ENCODE results near the gene RDH16.

The RDH16 gene, protein sequence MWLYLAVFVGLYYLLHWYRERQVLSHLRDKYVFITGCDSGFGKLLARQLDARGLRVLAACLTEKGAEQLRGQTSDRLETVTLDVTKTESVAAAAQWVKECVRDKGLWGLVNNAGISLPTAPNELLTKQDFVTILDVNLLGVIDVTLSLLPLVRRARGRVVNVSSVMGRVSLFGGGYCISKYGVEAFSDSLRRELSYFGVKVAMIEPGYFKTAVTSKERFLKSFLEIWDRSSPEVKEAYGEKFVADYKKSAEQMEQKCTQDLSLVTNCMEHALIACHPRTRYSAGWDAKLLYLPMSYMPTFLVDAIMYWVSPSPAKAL

DNA sequence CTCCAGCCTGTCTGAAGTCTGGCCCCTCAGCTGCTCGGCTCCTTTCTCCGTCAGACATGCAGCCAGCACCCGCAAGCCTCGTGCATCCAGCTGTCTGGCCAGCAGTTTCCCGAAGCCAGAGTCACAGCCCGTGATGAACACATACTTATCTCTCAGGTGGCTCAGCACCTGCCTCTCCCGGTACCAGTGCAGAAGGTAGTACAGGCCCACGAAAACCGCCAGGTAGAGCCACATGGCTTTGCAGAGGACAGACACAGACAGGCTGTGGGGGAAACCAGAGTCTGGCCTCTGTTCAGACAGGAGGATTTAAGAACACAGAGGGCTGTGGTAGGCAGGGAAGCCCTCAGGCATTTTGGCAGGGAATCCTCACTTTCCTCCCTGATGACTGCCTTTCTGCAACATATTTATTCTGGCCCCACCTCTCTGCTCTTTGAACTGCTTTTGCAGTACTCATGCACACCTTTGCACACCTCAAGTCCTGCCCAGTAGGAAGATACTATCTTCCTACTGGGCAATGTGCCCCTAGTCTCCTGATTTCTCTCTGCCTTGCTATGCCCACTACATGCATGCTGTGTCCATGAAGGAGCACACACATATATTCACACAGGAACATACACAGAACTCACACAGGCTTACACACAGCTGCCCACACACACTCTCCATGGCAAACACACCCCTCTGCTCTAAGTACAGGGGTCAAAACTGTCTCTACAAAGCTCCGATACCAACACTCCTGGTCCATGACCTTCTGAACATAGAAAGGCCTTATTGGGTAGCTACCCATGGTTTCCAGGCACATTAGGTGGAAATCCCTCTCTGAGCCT is at the start of gene RDH16:
Gene RDH16 (minus strand): TSS at position 380 of the 824 bp plus-strand sequence. CDS start 146 bp downstream, at position 234.
- DNase-seq = no peak

DNA sequence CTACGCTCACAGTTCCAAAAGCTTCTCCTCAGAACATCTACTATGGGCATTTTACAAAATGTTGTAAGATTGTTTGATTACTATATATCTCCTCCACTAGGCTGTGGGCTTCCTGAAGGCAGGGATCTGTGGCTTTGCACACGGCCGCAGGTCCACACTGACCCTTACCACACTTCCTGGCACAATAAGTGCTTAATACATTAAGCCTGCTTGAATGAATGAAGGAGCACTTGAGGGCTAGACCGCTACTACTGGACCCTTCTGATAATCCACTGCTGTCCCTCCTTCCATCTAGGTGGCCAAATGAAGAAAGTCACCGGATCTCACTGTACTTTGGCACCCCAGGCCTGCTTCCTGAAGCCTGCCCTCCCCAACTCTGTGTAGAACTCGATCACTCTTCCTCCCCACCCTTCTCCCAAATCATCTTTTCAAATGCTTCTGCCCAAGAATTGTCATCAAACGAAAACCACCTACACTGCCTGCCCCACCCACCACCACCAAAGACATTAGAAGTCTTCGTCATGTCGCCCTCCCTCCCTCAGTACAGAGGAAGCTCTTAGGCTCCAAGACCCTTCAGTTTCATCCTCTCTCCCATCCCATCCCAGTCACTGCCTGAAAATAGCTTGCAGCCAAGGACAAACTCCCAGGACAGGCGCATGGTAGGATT is 49.5 kb upstream of the RDH16 start:
- DNase-seq = no peak

DNA sequence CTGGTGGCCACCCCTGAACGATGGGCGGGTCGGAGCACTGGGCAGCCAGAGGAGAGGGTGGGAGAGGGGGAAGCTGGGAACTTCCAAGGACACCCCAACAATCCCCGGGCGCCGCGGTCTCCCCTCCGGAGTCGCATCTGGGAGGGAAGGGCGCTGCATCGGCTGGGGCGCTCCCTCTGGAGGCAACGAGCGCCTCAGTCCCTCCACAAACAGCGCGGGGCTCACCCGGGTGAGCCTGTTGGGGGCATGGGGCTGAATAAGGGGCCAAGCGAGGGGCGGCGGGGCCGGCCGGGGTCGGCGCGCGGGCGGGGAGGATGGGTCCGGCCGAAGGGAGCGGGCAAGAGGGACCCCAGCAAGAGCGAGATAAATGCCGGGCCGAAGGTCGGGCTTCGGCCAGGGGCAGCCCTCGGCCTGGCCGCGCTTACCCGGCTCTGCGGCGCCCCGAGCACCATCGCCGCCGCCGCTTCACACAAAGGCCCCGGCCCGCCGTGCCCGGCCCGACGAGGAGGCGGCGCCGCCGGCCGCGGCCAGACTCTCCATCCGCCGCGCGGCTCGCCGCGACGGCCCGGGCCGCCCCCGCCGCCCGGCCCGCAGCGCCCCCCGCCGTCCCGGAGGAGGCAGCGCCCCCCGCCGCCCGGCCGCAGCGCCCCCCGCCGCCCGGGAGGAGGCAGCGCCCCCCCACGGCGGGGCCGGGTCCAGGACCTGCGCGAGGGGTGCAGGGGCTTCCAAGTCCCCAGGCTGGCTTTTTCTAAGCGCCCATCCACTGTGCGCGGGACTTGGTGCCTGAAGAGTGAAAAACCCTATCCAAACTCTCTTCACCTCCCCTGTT is 48.8 kb upstream of the RDH16 start, which contains the start of gene ZBTB39:
Gene ZBTB39 (minus strand): TSS at position 567 of the 829 bp plus-strand sequence. CDS start 1,629 bp downstream, outside the sequence.
- DNase-seq = peak in 42 of 51 donors; percentile 5 to 76 (median 42)

DNA sequence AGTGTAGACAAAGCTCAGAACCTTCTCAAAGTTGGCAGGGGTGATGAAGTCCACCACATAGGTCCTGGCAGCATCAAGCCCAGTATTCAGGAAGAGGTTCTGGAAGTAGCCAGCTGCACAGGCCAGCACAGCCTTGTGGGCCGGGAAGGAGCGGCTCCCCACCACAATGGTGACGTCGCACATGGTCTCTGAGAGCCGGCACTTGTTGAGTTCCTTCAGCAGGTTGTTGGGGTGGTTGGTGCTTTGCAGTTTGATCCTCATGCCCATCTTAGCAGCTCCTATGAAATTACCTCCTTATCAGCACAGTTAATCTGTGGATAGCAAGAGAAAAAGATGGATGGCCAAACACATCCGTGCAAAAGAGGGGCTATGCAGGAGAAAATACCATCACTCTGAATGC is 47.2 kb upstream of the RDH16 start:
- DNase-seq = no peak

DNA sequence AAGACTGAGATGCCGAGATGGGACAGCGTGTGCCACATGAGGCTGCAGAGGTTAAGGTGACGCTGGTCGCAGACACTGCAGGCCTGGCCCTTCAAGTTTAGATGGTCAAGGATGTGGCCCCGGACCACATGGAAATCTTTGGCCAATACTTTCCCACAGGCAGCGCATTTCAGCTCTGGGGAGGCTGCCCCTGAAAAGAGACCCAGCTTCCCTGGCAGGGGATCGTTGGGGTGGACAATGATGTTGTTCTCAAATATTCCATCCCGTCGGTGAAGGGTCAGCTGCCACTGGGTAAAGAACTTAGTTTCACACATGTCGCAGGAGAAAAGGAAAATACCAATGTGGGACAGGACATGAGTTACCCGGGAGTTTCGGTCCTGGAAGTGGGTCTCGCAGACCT is 46.0 kb upstream of the RDH16 start:
- DNase-seq = no peak

DNA sequence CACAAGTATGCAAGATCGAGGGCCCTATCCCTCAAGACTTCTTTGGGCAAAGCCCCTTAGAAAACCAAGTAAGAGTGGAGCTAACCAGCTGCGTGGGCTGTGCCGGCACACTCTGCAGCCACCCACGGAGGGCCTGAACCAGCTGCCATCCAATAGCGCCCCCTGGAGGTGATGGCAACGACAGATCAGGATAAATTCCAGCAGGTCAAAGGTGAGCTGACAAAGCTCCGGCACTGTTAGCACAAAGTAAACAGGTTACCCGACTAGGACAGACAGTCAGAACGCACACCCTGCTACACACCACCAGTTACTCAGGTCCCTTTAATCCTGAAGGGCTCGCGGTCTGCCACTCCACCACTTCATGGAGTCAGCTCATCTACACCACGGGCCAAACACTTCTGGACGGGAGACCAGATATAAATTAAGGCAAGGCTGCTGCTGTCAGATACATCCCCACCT is 44.1 kb upstream of the RDH16 start:
- DNase-seq = peak in 21 of 51 donors; percentile 1 to 49 (median 19)

DNA sequence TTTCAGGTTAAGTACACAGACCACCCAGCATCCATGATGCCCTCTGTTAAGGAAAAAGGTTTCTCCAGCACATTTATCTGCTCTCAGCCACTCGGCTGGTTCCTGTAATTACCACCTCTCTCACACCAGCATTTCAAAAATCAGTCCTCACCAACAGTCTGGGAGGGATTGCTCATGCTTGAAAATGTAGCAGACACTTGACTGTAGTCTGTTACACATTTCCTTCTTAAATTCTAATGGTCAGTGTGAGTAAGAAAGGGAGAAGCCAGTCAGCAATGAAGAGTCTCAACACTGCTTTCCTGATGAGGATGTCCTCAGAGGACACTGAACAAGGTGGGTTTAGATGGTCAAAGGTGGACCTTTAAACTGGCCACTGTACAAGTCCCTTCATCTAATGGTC is 43.0 kb upstream of the RDH16 start:
- DNase-seq = no peak

DNA sequence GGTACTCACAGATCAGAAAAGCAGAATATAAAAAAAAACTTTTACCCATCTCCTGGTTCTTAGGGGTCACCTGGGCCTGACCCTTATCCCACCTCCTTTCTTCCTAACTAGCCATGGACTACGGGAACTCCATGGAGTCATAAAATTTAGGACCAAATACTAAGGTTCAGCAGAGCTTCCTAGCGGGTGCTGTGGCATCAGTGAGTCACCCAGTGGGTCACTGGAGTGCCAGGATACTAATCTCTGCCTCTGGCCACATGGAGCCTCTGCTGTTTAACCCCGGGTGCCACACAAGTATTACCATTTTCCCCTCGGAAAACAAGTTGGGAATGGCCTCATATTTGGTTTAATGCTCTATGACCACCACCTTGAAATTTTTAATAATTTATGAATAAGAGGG is 42.0 kb upstream of the RDH16 start:
- DNase-seq = no peak

DNA sequence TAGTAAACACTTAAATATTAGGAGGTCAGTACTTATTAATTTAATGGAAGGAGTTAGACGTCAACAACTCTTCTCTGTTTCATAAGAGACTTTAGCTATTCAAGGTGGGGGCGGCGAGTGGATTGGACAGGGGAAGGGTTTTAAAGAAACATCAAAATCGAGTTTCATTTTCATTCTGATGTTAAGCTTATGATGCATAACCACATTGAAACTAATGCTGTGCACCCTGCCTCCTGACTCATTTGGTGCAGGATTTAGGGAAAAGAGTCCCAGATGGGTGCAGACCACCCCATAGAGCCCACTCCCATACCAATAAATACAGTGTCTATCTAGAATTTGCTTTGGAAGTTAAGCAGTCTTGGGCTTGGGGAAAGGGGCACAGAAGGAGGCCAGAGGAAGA is 41.6 kb upstream of the RDH16 start:
- DNase-seq = no peak

DNA sequence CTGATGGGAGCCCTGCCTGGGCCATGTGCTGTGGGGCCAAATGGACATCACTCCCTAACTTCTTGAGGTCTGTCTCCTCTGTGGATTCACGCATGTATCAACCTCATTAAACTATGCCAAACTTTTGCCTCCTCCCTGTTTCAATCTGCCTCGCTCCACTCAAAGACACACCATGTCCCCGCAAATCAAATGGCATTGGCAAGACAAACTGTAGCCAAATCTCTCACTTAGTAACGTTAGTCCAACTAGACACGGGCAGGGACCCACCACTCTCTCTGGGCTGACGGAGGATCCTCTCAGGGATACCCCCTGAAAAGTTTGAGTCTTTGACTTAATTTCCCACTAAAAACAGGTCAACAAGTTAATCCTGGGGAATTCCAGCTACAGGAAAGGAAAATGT is 40.9 kb upstream of the RDH16 start:
- no peak for DNase-seq

DNA sequence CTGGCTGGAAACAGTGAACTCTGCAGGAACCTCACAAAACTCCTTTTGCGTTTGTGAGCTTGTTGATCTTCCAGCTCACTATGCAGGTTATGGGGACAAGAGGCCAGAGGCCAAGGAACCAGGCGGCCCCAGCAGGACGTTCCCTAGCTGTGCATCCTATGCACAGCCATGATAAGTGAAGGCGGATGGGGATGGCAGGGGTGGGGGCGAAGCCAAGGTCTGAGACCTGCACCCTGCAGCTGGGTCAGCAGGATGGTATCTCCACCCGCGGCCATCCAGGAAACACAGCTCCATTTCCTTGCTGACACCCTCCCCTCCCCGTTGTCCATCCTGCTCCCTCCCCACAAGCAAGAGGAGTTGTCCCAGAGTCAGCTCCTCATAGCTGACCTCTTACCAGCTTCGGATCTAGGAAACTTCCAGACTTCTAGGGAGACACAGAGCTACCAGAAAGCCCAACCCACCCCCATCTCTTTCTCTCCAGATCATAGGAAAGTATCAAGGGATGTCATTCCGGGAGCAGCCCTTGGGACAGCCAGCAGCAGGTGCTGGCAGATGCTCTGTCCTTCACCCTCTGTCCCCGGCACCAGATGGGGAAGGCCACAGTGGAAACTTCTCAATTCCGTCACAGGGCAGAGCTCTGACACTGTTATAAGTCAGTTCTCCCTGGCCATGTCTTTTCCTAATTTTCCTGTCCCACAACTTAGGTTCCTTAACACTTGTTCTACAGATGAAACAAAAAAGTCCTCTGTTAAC is 39.6 kb upstream of the RDH16 start:
- no peak for DNase-seq

DNA sequence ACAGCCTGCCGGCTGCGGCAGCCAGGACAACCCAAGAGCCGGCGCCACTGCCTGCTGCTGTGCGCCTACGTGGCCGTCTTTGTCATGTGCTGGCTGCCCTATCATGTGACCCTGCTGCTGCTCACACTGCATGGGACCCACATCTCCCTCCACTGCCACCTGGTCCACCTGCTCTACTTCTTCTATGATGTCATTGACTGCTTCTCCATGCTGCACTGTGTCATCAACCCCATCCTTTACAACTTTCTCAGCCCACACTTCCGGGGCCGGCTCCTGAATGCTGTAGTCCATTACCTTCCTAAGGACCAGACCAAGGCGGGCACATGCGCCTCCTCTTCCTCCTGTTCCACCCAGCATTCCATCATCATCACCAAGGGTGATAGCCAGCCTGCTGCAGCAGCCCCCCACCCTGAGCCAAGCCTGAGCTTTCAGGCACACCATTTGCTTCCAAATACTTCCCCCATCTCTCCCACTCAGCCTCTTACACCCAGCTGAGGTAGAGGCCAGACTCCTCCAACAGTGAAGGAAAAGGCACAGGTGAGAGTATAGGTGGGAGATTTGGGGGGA is 38.6 kb upstream of the RDH16 start:
- DNase-seq = no peak

DNA sequence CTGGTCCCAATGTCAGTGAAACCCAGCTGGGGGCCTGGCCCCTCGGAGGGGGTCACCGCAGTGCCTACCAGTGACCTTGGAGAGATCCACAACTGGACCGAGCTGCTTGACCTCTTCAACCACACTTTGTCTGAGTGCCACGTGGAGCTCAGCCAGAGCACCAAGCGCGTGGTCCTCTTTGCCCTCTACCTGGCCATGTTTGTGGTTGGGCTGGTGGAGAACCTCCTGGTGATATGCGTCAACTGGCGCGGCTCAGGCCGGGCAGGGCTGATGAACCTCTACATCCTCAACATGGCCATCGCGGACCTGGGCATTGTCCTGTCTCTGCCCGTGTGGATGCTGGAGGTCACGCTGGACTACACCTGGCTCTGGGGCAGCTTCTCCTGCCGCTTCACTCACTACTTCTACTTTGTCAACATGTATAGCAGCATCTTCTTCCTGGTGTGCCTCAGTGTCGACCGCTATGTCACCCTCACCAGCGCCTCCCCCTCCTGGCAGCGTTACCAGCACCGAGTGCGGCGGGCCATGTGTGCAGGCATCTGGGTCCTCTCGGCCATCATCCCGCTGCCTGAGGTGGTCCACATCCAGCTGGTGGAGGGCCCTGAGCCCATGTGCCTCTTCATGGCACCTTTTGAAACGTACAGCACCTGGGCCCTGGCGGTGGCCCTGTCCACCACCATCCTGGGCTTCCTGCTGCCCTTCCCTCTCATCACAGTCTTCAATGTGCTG is 38.0 kb upstream of the RDH16 start:
- no peak for DNase-seq

DNA sequence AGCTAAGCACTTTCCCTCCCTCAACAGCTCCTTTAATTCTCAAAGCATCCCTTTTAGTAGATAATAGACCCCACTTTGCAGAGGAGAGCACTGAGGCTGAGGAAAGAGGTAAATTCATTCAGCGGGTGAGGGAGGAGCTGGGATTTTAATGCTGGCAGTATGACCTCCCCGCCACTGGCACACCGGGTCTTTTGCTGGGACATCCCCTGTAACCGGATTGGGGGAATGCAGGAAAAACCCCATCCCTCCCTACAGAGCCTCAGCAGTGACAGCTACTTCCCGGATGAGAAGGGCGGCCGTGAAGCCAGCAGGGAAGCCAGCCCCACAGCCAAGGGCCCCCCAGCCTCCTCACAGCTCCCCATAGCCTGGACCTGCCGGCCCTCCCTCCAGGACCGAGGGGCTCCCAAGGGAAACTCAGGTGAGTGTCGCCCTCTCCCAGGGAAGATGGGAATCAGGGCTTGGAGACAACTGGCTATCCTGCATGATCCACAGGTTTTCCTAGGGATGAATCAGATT is 36.9 kb upstream of the RDH16 start:
- DNase-seq = no peak

DNA sequence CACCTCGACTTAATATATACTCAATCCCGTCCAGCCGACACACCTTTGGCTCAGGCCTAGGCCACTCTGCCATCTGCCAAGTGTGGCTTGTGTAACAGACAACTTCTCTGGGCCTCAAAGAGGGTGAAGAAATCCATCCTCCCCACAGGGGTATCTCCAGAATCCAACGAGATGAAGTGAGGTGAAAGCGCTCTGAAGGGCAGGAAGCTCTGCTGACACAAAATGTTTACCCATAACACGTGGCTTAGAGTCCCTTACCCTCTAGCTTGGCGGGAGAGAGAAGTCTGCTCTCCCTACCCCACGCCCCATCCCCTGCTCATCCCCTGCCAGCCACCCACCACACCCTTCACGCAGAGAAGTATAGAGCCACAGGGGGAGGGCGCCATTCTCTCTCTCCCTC is 35.9 kb upstream of the RDH16 start:
- DNase-seq = no peak

DNA sequence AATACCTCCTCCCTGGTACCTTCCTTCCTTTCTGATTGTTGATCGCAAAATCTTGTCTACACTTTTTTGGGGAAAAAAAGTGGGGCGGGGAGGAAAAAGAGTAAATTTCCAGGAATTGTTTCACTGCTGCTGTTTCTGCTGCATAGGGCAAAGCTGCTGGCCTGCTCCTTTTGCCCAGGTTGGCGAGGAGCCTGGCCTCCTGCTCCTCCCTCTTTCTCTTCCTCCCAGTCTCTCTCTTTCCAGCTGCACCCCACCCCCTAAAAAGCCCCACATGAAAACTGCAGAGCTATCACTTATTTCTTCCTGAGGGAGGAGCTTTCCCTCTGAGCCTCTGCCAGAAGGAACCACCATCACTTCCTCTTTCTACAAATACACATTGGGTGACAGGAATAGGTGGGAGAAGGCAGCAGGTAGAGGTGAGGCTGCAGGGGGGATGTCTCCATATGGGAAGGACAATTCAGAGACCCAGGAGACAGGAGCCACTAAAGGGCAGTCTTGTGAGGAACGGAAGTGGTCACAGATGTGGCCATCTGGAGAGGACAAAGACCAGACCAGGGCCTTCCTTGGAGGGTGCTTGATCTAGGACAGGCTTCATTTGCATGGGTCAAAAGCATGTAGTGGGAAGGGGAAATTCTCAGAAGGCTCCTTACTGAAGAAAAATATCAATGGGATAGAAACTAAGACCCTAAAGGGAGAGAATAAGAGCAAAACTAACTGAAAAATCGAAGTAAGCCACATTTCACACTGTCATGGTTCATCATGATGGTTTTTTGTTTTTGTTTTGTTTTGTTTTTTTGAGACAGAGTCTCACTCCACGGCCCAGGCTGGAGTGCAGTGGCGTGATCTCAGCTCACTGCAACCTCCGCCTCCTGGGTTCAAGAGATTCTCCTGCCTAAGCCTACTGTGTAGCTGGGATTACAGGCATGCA is 34.2 kb upstream of the RDH16 start:
- DNase-seq = peak in 18 of 51 donors; percentile 5 to 32 (median 11)

DNA sequence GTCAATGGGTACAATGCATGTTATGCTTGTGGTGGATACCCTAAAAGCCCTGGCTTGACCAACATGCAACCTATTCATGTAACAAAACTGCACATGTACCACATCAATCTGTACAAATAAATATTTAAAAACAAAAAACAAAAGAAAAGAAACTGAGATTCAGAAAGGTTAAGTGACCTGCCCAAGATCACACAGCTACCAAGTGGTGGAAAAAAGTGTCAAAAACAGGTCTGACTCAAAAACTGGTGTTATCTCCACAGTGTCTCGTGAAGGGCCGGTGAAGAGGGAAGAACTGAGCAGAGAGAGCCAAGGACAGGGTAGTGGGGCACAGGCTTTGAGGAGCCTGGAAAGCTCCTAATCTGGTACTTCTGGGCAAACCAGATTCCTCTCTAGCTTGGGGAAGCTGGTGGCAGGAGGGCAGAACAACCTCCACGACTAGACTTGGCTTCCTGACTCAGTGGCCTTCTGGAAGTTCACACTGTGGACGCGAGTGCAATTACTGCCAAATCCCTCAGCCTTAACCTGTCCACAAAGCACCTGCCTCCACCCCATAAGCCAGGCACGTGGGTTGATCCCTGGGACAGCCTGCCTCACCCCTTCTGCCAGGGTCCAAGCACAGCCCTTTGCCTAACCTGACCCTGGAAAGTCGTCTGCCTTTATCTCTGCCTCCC is 33.4 kb upstream of the RDH16 start:
- DNase-seq = no peak
